ENCODE measurements around the gene SLC7A10.

SLC7A10 gene

GRCh38 chr19:33175156-33175782 is 50.4 kb downstream of the SLC7A10 start:
- no peak overlapping the region for H3K23ac ChIP-seq (ENCODE audit: low read length)
- no peak overlapping the region for H4K8ac ChIP-seq (ENCODE audit: low read depth, low read length)
- no peaks in the 10 kb centered on the region for H3K27me3 ChIP-seq (ENCODE audit: insufficient read depth, low read length, poor library complexity)
- DNase-seq: no peak
- no peak overlapping the region for H3K9ac ChIP-seq (ENCODE audit: low read length)
- H4K5ac ChIP-seq (ENCODE audit: low read length): no peak overlapping the region
- H3K4ac ChIP-seq (ENCODE audit: low read depth, low read length): no peak overlapping the region
- H3K79me2 ChIP-seq (ENCODE audit: control insufficient read depth, insufficient read depth, low read length): no peaks in the 10 kb centered on the region
- no peak overlapping the region for H3K4me2 ChIP-seq (ENCODE audit: low read length)
- no peak overlapping the region for H3K4me3 ChIP-seq (ENCODE audit: low read length)
- H3K4me1 ChIP-seq (ENCODE audit: control insufficient read depth, low read depth, low read length): peaks cover 2% of the 10 kb centered on the region
- H3K18ac ChIP-seq (ENCODE audit: low read length): no peak overlapping the region
- no peak overlapping the region for H2BK120ac ChIP-seq (ENCODE audit: low read depth, low read length)
- H3K36me3 ChIP-seq (ENCODE audit: control insufficient read depth, insufficient read depth, low read length): no peaks in the 10 kb centered on the region
- no peak overlapping the region for H3K27ac ChIP-seq (ENCODE audit: low read depth, low read length)
- H2AK5ac ChIP-seq (ENCODE audit: low read length): no peak overlapping the region
- H2BK5ac ChIP-seq (ENCODE audit: low read length): no peak overlapping the region
- H3K56ac ChIP-seq (ENCODE audit: low read length): no peak overlapping the region
- H2BK15ac ChIP-seq (replicated peaks; ENCODE audit: low read depth): no peak overlapping the region
- WGBS (ENCODE audit: extremely low coverage, insufficient coverage, low lambda C conversion rate): no CpG with 5 or more reads among the region's 10 CpGs
- no peaks in the 10 kb centered on the region for H3K79me1 ChIP-seq (ENCODE audit: low read length)

- no CpG with 5 or more reads among the region's 5 CpGs for WGBS (ENCODE audit: extremely low coverage, insufficient coverage, low lambda C conversion rate)
These were observed 51.5 kb downstream of the SLC7A10 start for GRCh38 chr19:33174186-33174585.

DNA sequence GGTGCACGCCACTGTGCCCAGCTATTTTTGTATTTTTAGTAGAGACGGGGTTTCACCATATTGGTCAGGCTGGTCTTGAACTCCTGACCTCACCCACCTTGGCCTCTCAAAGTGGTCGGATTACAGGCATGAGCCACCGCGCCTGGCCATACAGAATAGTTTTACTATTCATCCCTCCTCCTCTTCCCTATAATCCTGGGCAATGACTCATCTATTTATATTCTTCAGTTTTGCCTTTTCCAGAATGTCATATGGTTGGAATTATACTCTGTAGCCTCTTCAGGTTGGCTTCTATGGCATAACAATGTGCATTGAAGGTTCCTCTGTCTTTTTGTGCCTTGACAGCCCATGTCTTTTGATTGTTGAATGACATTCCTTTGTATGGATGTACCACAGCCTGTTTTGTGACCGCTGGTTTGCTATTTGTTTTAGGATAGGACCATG is 53.7 kb downstream of the SLC7A10 start:
- H3K18ac ChIP-seq (ENCODE audit: low read length): no peak overlapping the region
- no peak for DNase-seq
- no peak overlapping the region for H2BK120ac ChIP-seq (ENCODE audit: low read depth, low read length)
- H3K27me3 ChIP-seq (ENCODE audit: insufficient read depth, low read length, poor library complexity): no peaks in the 10 kb centered on the region
- no peak overlapping the region for H3K4me2 ChIP-seq (ENCODE audit: low read length)
- H3K4me3 ChIP-seq (ENCODE audit: low read length): no peak overlapping the region
- no peaks in the 10 kb centered on the region for H3K36me3 ChIP-seq (ENCODE audit: control insufficient read depth, insufficient read depth, low read length)
- H2BK5ac ChIP-seq (ENCODE audit: low read length): no peak overlapping the region
- H3K9ac ChIP-seq (ENCODE audit: low read length): no peak overlapping the region
- H3K79me1 ChIP-seq (ENCODE audit: low read length): no peaks in the 10 kb centered on the region
- no peak overlapping the region for H4K5ac ChIP-seq (ENCODE audit: low read length)
- no peak overlapping the region for H3K56ac ChIP-seq (ENCODE audit: low read length)
- no peak overlapping the region for H2BK15ac ChIP-seq (replicated peaks; ENCODE audit: low read depth)
- H3K4me1 ChIP-seq (ENCODE audit: control insufficient read depth, low read depth, low read length): peaks cover 2% of the 10 kb centered on the region
- H3K4ac ChIP-seq (ENCODE audit: low read depth, low read length): no peak overlapping the region
- no peaks in the 10 kb centered on the region for H3K79me2 ChIP-seq (ENCODE audit: control insufficient read depth, insufficient read depth, low read length)
- H3K27ac ChIP-seq (ENCODE audit: low read depth, low read length): no peak overlapping the region
- H3K23ac ChIP-seq (ENCODE audit: low read length): no peak overlapping the region
- H4K8ac ChIP-seq (ENCODE audit: low read depth, low read length): no peak overlapping the region
- no peak overlapping the region for H2AK5ac ChIP-seq (ENCODE audit: low read length)
- no CpG with 5 or more reads among the region's 6 CpGs for WGBS (ENCODE audit: extremely low coverage, insufficient coverage, low lambda C conversion rate)

More at GRCh38 chr19:33174186-33174585, 51.5 kb downstream of the SLC7A10 start:
- no peak overlapping the region for H3K4me2 ChIP-seq (ENCODE audit: low read length)
- no peak overlapping the region for H3K18ac ChIP-seq (ENCODE audit: low read length)
- H3K27me3 ChIP-seq (ENCODE audit: insufficient read depth, low read length, poor library complexity): no peaks in the 10 kb centered on the region
- no peak overlapping the region for H3K23ac ChIP-seq (ENCODE audit: low read length)
- H3K36me3 ChIP-seq (ENCODE audit: control insufficient read depth, insufficient read depth, low read length): no peaks in the 10 kb centered on the region
- H3K4ac ChIP-seq (ENCODE audit: low read depth, low read length): no peak overlapping the region
- H3K9ac ChIP-seq (ENCODE audit: low read length): no peak overlapping the region
- no peak overlapping the region for H3K27ac ChIP-seq (ENCODE audit: low read depth, low read length)
- H4K8ac ChIP-seq (ENCODE audit: low read depth, low read length): no peak overlapping the region
- H2BK15ac ChIP-seq (replicated peaks; ENCODE audit: low read depth): no peak overlapping the region
- no peak overlapping the region for H2BK5ac ChIP-seq (ENCODE audit: low read length)
- no peak overlapping the region for H2AK5ac ChIP-seq (ENCODE audit: low read length)
- H3K56ac ChIP-seq (ENCODE audit: low read length): no peak overlapping the region
- no peak overlapping the region for H4K5ac ChIP-seq (ENCODE audit: low read length)
- DNase-seq: no peak
- H3K79me1 ChIP-seq (ENCODE audit: low read length): no peaks in the 10 kb centered on the region
- no peak overlapping the region for H3K4me3 ChIP-seq (ENCODE audit: low read length)
- H2BK120ac ChIP-seq (ENCODE audit: low read depth, low read length): no peak overlapping the region
- no peaks in the 10 kb centered on the region for H3K79me2 ChIP-seq (ENCODE audit: control insufficient read depth, insufficient read depth, low read length)
- peaks cover 2% of the 10 kb centered on the region for H3K4me1 ChIP-seq (ENCODE audit: control insufficient read depth, low read depth, low read length)

DNA sequence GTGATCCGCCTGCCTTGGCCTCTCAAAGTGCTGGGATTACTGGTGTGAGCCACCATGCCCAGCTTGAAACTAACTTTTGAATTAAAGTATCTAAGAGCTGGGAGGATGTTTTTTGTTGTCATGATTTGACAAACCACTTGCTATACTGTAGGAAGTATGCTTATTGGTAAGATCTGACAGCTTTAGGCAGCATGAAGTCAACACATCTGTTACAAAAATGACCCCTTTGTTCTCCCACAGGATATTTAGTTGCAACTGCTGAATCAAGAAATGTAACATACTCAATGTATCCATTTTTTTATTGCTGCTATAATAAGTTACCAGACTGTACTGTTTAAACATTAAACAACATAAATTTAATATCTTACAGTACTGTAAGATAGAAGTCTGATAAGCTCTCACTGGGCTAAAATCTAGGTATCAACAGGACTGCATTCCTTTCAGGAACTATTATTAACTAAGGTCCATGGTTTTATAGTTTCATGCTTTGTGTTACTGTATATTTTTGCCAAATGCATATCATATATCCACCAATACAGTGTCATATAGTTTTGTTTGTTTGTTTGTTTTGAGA is 54.3 kb downstream of the SLC7A10 start:
- Histone ChIP-seq H3K4me2 (ENCODE audit: low read length) (no peak overlapping the region), H2BK120ac (ENCODE audit: low read depth, low read length) (no peak overlapping the region), H4K5ac (ENCODE audit: low read length) (no peak overlapping the region), H3K18ac (ENCODE audit: low read length) (no peak overlapping the region), H3K23ac (ENCODE audit: low read length) (no peak overlapping the region), H3K27me3 (ENCODE audit: insufficient read depth, low read length, poor library complexity) (no peaks in the 10 kb centered on the region), H2AK5ac (ENCODE audit: low read length) (no peak overlapping the region), H3K27ac (ENCODE audit: low read depth, low read length) (no peak overlapping the region), H3K56ac (ENCODE audit: low read length) (no peak overlapping the region), H3K9ac (ENCODE audit: low read length) (no peak overlapping the region), H3K36me3 (ENCODE audit: control insufficient read depth, insufficient read depth, low read length) (no peaks in the 10 kb centered on the region), H2BK5ac (ENCODE audit: low read length) (no peak overlapping the region), H3K4ac (ENCODE audit: low read depth, low read length) (no peak overlapping the region), H3K4me1 (ENCODE audit: control insufficient read depth, low read depth, low read length) (peaks cover 2% of the 10 kb centered on the region), H4K8ac (ENCODE audit: low read depth, low read length) (no peak overlapping the region), H3K79me1 (ENCODE audit: low read length) (no peaks in the 10 kb centered on the region), H3K79me2 (ENCODE audit: control insufficient read depth, insufficient read depth, low read length) (no peaks in the 10 kb centered on the region), H3K4me3 (ENCODE audit: low read length) (no peak overlapping the region), H2BK15ac (replicated peaks; ENCODE audit: low read depth) (no peak overlapping the region)
- no CpG with 5 or more reads among the region's 1 CpG for WGBS (ENCODE audit: extremely low coverage, insufficient coverage, low lambda C conversion rate)
- no peak for DNase-seq

DNA sequence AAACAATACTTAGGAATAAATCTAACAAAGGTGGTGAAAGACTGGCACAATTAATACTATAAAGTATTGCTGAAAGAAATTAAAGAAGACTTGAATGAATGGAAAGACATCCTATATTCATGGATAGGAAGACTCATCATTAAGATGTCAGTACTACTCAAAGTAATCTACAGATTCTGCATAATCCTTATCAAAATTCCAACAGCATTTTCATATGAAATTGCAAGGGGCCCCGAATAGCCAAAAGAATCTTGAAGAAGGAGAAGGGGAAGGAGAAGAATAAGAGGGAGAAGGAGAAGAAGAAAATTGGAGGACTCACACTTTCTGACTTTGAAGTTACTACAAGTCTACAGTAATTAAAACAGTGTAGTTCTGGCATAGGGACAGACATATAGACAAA is 57.1 kb downstream of the SLC7A10 start:
- no peak overlapping the region for H3K18ac ChIP-seq (ENCODE audit: low read length)
- H3K79me2 ChIP-seq (ENCODE audit: control insufficient read depth, insufficient read depth, low read length): no peaks in the 10 kb centered on the region
- no peak overlapping the region for H3K4me2 ChIP-seq (ENCODE audit: low read length)
- H2BK120ac ChIP-seq (ENCODE audit: low read depth, low read length): no peak overlapping the region
- WGBS (ENCODE audit: extremely low coverage, insufficient coverage, low lambda C conversion rate): no CpG with 5 or more reads among the region's 1 CpG
- no peak overlapping the region for H3K9ac ChIP-seq (ENCODE audit: low read length)
- no peak overlapping the region for H2BK15ac ChIP-seq (replicated peaks; ENCODE audit: low read depth)
- H2BK5ac ChIP-seq (ENCODE audit: low read length): no peak overlapping the region
- H4K5ac ChIP-seq (ENCODE audit: low read length): no peak overlapping the region
- no peak for DNase-seq
- no peak overlapping the region for H4K8ac ChIP-seq (ENCODE audit: low read depth, low read length)
- no peaks in the 10 kb centered on the region for H3K27me3 ChIP-seq (ENCODE audit: insufficient read depth, low read length, poor library complexity)
- no peak overlapping the region for H3K4ac ChIP-seq (ENCODE audit: low read depth, low read length)
- no peaks in the 10 kb centered on the region for H3K4me1 ChIP-seq (ENCODE audit: control insufficient read depth, low read depth, low read length)
- no peak overlapping the region for H3K23ac ChIP-seq (ENCODE audit: low read length)
- H3K27ac ChIP-seq (ENCODE audit: low read depth, low read length): no peak overlapping the region
- no peaks in the 10 kb centered on the region for H3K36me3 ChIP-seq (ENCODE audit: control insufficient read depth, insufficient read depth, low read length)
- no peak overlapping the region for H3K4me3 ChIP-seq (ENCODE audit: low read length)
- no peak overlapping the region for H3K56ac ChIP-seq (ENCODE audit: low read length)
- H3K79me1 ChIP-seq (ENCODE audit: low read length): no peaks in the 10 kb centered on the region
- H2AK5ac ChIP-seq (ENCODE audit: low read length): no peak overlapping the region

- no peaks in the 10 kb centered on the region for H3K36me3 ChIP-seq (ENCODE audit: control insufficient read depth, insufficient read depth, low read length)
- H3K18ac ChIP-seq (ENCODE audit: low read length): no peak overlapping the region
- H3K23ac ChIP-seq (ENCODE audit: low read length): no peak overlapping the region
- no peak overlapping the region for H3K4ac ChIP-seq (ENCODE audit: low read depth, low read length)
- no peak overlapping the region for H3K4me3 ChIP-seq (ENCODE audit: low read length)
- no peaks in the 10 kb centered on the region for H3K79me2 ChIP-seq (ENCODE audit: control insufficient read depth, insufficient read depth, low read length)
- no peak overlapping the region for H4K5ac ChIP-seq (ENCODE audit: low read length)
- no peak for DNase-seq
- no peak overlapping the region for H3K4me2 ChIP-seq (ENCODE audit: low read length)
- H3K27me3 ChIP-seq (ENCODE audit: insufficient read depth, low read length, poor library complexity): no peaks in the 10 kb centered on the region
- H3K27ac ChIP-seq (ENCODE audit: low read depth, low read length): no peak overlapping the region
- no peak overlapping the region for H3K56ac ChIP-seq (ENCODE audit: low read length)
- no peak overlapping the region for H2BK5ac ChIP-seq (ENCODE audit: low read length)
- no peaks in the 10 kb centered on the region for H3K79me1 ChIP-seq (ENCODE audit: low read length)
- no peak overlapping the region for H3K9ac ChIP-seq (ENCODE audit: low read length)
- no peak overlapping the region for H2BK15ac ChIP-seq (replicated peaks; ENCODE audit: low read depth)
- H2AK5ac ChIP-seq (ENCODE audit: low read length): no peak overlapping the region
- no peaks in the 10 kb centered on the region for H3K4me1 ChIP-seq (ENCODE audit: control insufficient read depth, low read depth, low read length)
- H4K8ac ChIP-seq (ENCODE audit: low read depth, low read length): no peak overlapping the region
- H2BK120ac ChIP-seq (ENCODE audit: low read depth, low read length): no peak overlapping the region
- WGBS (ENCODE audit: extremely low coverage, insufficient coverage, low lambda C conversion rate): no CpG with 5 or more reads among the region's 1 CpG
These were observed 58.2 kb downstream of the SLC7A10 start for GRCh38 chr19:33167438-33167837.
